Measurements from ENCODE around the gene ADAM22.

The ADAM22 gene

GRCh38 chr7:88041583-88041982 lies 107.5 kb downstream of the ADAM22 start:
- DNase-seq (ENCODE audit: low read depth): no peak

GRCh38 chr7:88042157-88042556 lies 108.1 kb downstream of the ADAM22 start:
- DNase-seq (ENCODE audit: low read depth): no peak

- no peak for DNase-seq (ENCODE audit: low read depth)
Observed at GRCh38 chr7:88042803-88043202, 108.8 kb downstream of the ADAM22 start.

- DNase-seq (ENCODE audit: low read depth): no peak
Observed at GRCh38 chr7:88044069-88044468, 110.0 kb downstream of the ADAM22 start.

- DNase-seq (ENCODE audit: low read depth): no peak
Observed at GRCh38 chr7:88046839-88047573, 113.0 kb downstream of the ADAM22 start.

- no peak for DNase-seq (ENCODE audit: low read depth)
Observed at GRCh38 chr7:88057655-88058054, 123.6 kb downstream of the ADAM22 start.

GRCh38 chr7:88062238-88062637 lies 128.2 kb downstream of the ADAM22 start:
- DNase-seq (ENCODE audit: low read depth): no peak

GRCh38 chr7:88069093-88069492 lies 135.0 kb downstream of the ADAM22 start:
- DNase-seq (ENCODE audit: low read depth): no peak

GRCh38 chr7:88071994-88072714 lies 138.1 kb downstream of the ADAM22 start:
- no peak for DNase-seq (ENCODE audit: low read depth)

GRCh38 chr7:88072715-88073055 lies 138.6 kb downstream of the ADAM22 start:
- no peak for DNase-seq (ENCODE audit: low read depth)

- no peak for DNase-seq (ENCODE audit: low read depth)
Observed at GRCh38 chr7:88073626-88074025, 139.6 kb downstream of the ADAM22 start.

GRCh38 chr7:88075216-88075615 lies 141.2 kb downstream of the ADAM22 start:
- no peak for DNase-seq (ENCODE audit: low read depth)

- no peak for DNase-seq (ENCODE audit: low read depth)
Observed at GRCh38 chr7:88083883-88084282, 149.8 kb downstream of the ADAM22 start.

GRCh38 chr7:88089561-88089960 lies 155.5 kb downstream of the ADAM22 start:
- DNase-seq (ENCODE audit: low read depth): no peak

- no peak for DNase-seq (ENCODE audit: low read depth)
Observed at GRCh38 chr7:88090240-88090639, 156.2 kb downstream of the ADAM22 start.

GRCh38 chr7:88090671-88091070 lies 156.6 kb downstream of the ADAM22 start:
- DNase-seq (ENCODE audit: low read depth): no peak

- DNase-seq (ENCODE audit: low read depth): no peak
Observed at GRCh38 chr7:88091988-88092675, 158.1 kb downstream of the ADAM22 start.

- no peak for DNase-seq (ENCODE audit: low read depth)
Observed at GRCh38 chr7:88092676-88092999, 158.6 kb downstream of the ADAM22 start.

- no peak for DNase-seq (ENCODE audit: low read depth)
Observed at GRCh38 chr7:88101769-88102168, 167.7 kb downstream of the ADAM22 start.

GRCh38 chr7:88102675-88103074 lies 168.6 kb downstream of the ADAM22 start:
- no peak for DNase-seq (ENCODE audit: low read depth)

- no peak for DNase-seq (ENCODE audit: low read depth)
Observed at GRCh38 chr7:88104732-88105131, 170.7 kb downstream of the ADAM22 start.

- no peak for DNase-seq (ENCODE audit: low read depth)
Observed at GRCh38 chr7:88105231-88105630, 171.2 kb downstream of the ADAM22 start.

GRCh38 chr7:88106434-88106833 lies 172.4 kb downstream of the ADAM22 start:
- no peak for DNase-seq (ENCODE audit: low read depth)

Measured in EH (cell line).